ENCODE data around the gene KCNMB2. TPM values are rescaled to one million over a fixed set of nuclear protein-coding genes. Genes with fewer than 3 reads are reported as not detected.

KCNMB2 gene
- total RNA-seq, 1 experiment from 2014 or later = not detected

DNA sequence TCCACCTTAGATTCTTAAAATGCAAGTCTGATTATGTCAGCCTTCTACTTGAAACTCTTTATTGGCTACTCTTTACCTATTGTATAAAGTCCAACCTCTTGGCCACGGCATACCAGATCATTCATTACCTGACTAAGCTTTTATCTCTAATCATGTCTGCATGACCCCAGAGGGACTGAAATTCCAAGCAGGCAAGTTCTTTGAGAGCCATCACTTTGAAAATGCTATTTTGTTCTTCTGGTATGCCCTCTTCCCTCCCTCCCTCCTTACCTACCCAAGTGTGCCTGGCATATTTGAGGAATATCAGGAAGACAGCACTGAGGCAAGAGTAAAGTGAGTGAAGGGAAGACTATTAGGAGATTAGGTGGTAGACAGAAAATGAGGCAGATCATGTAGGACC, 57.5 kb downstream of the KCNMB2 start:
- Histone ChIP-seq H3K27me3 (replicated peaks; ENCODE audit: insufficient read depth, low read depth, low read length, poor library complexity) (no peaks in the 10 kb centered on the region), H3K9me3 (ENCODE audit: low read depth, low read length, poor library complexity, severe bottlenecking) (no peaks in the 10 kb centered on the region), H3K4me3 (ENCODE audit: low read depth, low read length, poor library complexity, severe bottlenecking) (no peak overlapping the region), H3K27ac (ENCODE audit: low read depth, low read length, poor library complexity, severe bottlenecking) (no peak overlapping the region), H3K36me3 (ENCODE audit: insufficient read depth, low read length, poor library complexity, severe bottlenecking) (no peaks in the 10 kb centered on the region), H3K4me1 (ENCODE audit: insufficient read depth, low read length, poor library complexity, severe bottlenecking) (no peaks in the 10 kb centered on the region)
- no peak for DNase-seq (ENCODE audit: low spot score)
- intact Hi-C loops (cut with micrococcal nuclease; ENCODE audit: unreplicated experiment) = no loop called here
- no TSS peak for BruUV-seq (replicated peaks)
- ChIA-PET POLR2A (ENCODE audit: low non-redundant PET) (no interaction called here), CTCF (no interaction called here)
- no peak for TF ChIP-seq EZH2 (IDR thresholded peaks at IDR 0.05; ENCODE audit: borderline replicate concordance, low read depth, low read length, poor library complexity, severe bottlenecking)
- TF ChIP-seq, protein P1, sequence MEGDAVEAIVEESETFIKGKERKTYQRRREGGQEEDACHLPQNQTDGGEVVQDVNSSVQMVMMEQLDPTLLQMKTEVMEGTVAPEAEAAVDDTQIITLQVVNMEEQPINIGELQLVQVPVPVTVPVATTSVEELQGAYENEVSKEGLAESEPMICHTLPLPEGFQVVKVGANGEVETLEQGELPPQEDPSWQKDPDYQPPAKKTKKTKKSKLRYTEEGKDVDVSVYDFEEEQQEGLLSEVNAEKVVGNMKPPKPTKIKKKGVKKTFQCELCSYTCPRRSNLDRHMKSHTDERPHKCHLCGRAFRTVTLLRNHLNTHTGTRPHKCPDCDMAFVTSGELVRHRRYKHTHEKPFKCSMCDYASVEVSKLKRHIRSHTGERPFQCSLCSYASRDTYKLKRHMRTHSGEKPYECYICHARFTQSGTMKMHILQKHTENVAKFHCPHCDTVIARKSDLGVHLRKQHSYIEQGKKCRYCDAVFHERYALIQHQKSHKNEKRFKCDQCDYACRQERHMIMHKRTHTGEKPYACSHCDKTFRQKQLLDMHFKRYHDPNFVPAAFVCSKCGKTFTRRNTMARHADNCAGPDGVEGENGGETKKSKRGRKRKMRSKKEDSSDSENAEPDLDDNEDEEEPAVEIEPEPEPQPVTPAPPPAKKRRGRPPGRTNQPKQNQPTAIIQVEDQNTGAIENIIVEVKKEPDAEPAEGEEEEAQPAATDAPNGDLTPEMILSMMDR (conservative IDR thresholded peaks at IDR 0.05; ENCODE audit: low read depth, low read length) = no peak

DNA sequence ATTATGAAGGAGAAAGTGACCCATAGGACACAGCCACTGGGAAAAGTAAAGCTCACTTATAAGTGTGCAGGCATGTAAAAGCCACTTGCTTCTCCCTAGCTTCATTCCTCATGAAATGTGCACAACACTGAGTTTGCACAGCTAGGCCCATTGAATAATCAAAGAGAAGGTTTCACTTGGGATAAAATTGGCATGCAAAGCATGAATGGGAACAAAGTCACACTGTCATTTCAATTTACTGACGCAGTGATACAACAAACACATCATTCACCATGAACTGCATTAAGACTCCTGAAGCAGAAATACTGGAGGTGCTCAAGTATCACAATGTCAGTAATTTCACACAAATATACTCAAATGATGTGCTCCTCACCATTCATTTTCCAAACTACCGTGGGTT, 61.1 kb downstream of the KCNMB2 start:
- POLR2A ChIA-PET (ENCODE audit: low non-redundant PET) = no interaction called here
- CTCF ChIA-PET = no interaction called here
- Histone ChIP-seq H3K36me3 (ENCODE audit: insufficient read depth, low read length, poor library complexity, severe bottlenecking) (no peaks in the 10 kb centered on the region), H3K27me3 (replicated peaks; ENCODE audit: insufficient read depth, low read depth, low read length, poor library complexity) (no peaks in the 10 kb centered on the region), H3K9me3 (ENCODE audit: low read depth, low read length, poor library complexity, severe bottlenecking) (no peaks in the 10 kb centered on the region), H3K4me1 (ENCODE audit: insufficient read depth, low read length, poor library complexity, severe bottlenecking) (no peaks in the 10 kb centered on the region), H3K4me3 (ENCODE audit: low read depth, low read length, poor library complexity, severe bottlenecking) (no peak overlapping the region), H3K27ac (ENCODE audit: low read depth, low read length, poor library complexity, severe bottlenecking) (no peak overlapping the region)
- BruUV-seq (replicated peaks) = no TSS peak
- TF ChIP-seq EZH2 (IDR thresholded peaks at IDR 0.05; ENCODE audit: borderline replicate concordance, low read depth, low read length, poor library complexity, severe bottlenecking) = no peak
- TF ChIP-seq, protein P1 (conservative IDR thresholded peaks at IDR 0.05; ENCODE audit: low read depth, low read length) = no peak
- no peak for DNase-seq (ENCODE audit: low spot score)
- intact Hi-C loops (cut with micrococcal nuclease; ENCODE audit: unreplicated experiment) = no loop called here

DNA sequence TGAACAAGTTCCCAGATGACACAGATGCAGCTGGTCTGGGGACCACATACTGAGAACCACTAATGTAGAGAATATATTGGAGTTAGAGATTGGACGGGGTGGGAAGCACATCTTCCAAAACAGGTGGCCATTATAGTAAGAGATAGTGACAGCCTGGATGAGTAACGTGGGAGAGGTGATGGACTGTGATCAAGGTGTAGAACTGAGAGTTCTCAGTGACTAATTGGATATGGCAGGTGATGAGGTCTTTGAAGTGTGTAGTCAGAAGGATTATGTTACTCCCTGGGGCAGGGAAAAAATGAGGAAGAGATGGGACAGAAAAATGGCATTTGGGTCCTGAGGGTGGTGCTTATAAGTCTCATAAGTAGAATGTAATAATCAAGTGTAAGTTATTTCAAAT, 66.6 kb downstream of the KCNMB2 start:
- ChIA-PET POLR2A (ENCODE audit: low non-redundant PET) (no interaction called here), CTCF (no interaction called here)
- DNase-seq (ENCODE audit: low spot score) = no peak
- Histone ChIP-seq H3K4me3 (ENCODE audit: low read depth, low read length, poor library complexity, severe bottlenecking) (no peak overlapping the region), H3K4me1 (ENCODE audit: insufficient read depth, low read length, poor library complexity, severe bottlenecking) (no peaks in the 10 kb centered on the region), H3K36me3 (ENCODE audit: insufficient read depth, low read length, poor library complexity, severe bottlenecking) (no peaks in the 10 kb centered on the region), H3K27ac (ENCODE audit: low read depth, low read length, poor library complexity, severe bottlenecking) (no peak overlapping the region), H3K27me3 (replicated peaks; ENCODE audit: insufficient read depth, low read depth, low read length, poor library complexity) (no peaks in the 10 kb centered on the region), H3K9me3 (ENCODE audit: low read depth, low read length, poor library complexity, severe bottlenecking) (no peaks in the 10 kb centered on the region)
- BruUV-seq (replicated peaks) = no TSS peak
- intact Hi-C loops (cut with micrococcal nuclease; ENCODE audit: unreplicated experiment) = no loop called here
- TF ChIP-seq EZH2 (IDR thresholded peaks at IDR 0.05; ENCODE audit: borderline replicate concordance, low read depth, low read length, poor library complexity, severe bottlenecking) = no peak
- TF ChIP-seq, protein P1 (conservative IDR thresholded peaks at IDR 0.05; ENCODE audit: low read depth, low read length) = no peak
